HG03045 (cell line): Measurements from ENCODE around the gene ATP5MK.
A peak's percentile ranks its signal among the peaks of the same experiment; 100 is the strongest.
"Not testable (repeated sequence)": the region's sequence is repeated elsewhere in the genome, so short reads cannot be mapped to it uniquely, and the experiment has no call there.

Experiments used
- ATAC-seq: cut with Tn5 transposase; IDR thresholded peaks from one replicate; pipeline ENCODE4 v1.9.1; 2021; ENCODE audit warnings: mild to moderate bottlenecking, moderate library complexity; ENCODE audit not compliant: unreplicated experiment

Gene ATP5MK

DNA sequence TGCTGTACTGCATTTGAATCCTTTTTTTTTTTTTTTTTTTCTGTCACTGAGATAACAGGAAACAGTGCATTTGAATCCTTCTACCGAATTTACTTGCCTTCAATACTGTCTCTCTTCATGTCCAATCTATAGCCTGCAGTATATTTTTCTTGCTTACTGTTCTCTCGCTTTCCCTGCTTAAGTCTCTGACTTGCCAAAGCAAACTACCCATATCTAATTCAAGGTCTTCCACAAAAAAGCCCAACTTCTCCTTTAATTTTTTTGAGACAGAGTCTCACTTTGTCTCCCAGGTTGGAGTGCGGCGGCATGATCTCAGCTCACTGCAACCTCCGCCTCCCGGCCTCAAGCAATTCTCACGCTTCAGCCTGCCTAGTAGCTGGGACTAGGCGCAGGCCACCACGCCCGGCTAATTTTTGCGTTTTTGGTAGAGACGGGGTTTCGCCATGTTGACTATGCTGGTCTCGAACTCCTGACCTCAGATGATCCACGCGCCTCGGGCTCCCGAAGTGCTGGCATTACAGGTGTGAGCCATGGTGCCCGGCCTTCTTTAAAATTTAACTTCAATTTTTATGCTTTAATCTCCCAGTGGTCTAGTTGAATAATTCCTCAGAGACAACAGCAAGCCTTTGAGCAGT lies 1.0 kb upstream of the ATP5MK start:
- no peak for ATAC-seq

DNA sequence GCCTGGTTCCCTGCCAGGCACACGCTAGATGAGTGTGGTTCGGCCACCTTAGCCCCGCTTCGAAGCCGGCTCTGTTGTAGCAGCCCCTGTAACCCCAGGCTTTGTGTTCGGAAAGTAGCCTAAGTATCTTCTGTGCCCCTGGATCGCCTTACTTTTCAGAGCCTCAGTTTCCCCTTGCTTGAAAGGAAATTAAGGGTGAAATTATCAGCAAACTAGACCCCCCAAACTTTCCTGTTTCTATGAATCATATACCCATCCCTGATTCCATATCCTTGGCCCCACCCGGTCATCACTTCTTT lies 463 bp upstream of the ATP5MK start:
- ATAC-seq, result no peak

DNA sequence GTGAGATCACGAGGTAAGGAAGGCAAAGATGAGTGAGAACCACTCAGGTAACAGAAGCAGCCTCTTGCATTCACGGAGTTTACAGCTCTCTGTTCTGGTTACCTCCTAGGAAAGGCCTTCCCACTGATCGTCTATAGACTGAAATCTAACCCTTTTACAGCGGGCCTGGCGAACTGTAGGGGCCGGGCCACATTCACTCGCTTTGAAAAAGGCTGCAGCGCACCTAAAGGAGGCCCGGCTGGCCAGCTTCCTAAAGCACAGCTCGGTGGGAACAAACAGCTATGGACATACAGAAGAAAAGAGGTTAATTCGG lies 565 bp downstream of the ATP5MK start:
- ATAC-seq, result no peak

DNA sequence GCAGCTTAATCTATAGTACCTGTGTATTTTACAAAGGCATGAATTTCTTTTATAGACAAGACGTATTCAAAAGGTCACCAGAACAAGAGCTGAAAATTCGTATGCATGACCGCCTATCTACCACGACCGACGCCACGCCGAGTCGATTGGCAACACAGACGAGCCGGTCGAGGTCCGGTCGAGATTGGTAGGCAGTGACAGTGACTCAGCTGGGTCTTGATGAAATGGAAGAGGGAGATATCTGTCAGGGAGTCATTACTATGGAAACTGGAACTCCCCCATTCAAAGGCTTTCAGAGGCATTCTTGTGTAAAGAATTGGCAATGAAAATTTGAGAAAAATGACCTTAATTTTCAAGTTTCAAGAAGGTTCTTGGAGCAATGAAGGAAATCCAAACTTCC lies 2.1 kb downstream of the ATP5MK start:
- ATAC-seq, result no peak

DNA sequence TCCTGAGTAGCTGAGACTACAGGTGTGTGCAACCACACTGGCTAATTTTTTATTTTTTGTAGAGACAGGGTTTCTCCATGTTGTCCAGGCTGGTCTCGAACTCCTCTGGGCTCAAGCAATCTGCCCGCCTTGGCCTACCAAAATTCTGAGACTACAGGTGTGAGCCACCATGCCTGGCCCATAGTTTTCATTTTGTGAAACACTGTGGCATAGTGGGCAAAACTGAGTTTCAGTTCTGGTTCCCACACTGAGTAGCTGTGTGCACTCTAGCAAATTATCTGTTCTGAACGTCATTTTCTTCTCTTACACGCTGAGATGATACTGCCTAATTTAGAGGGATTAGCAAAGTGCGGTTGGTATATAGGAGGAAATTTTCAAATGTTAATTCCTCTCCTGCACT lies 13.5 kb downstream of the ATP5MK start:
- no peak for ATAC-seq

DNA sequence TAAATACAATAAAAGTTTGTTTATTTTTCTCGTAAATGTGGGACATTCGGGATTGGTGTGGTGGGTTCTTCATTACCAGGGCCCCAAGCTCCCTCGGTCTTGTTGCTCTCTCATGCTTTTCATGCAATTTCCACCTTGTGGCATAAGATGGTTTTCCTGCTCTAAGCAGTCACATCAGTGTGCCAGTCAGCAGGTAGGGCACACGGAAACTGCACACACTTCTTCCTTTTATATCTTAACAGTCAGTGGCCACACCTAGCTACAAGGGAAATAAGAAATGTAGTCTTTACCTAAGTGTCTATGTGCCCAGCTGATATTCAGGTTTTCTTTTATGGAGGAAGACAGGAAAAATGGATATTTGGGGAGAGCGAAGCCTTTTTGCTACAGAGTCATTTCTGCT lies 22.0 kb downstream of the ATP5MK start:
- no peak for ATAC-seq

DNA sequence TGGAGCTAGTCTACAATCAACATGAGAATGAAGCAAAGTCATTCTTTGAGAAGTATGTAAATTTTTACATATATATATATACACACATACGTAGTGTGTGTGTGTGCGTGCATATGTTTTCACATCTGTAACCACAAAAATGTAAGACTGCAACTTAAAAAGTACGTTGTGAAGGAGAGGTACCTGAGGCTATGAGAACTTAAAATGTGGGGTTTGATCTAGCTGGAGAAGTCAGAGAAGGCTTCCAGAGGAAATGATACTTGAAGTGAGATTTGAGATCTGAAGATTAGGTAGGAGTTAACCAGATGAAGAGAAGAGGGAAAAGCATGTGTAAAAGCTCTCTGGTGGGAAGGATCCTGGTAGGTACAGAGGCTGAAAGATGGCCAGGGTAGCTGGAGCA lies 22.7 kb downstream of the ATP5MK start:
- ATAC-seq, result no peak

DNA sequence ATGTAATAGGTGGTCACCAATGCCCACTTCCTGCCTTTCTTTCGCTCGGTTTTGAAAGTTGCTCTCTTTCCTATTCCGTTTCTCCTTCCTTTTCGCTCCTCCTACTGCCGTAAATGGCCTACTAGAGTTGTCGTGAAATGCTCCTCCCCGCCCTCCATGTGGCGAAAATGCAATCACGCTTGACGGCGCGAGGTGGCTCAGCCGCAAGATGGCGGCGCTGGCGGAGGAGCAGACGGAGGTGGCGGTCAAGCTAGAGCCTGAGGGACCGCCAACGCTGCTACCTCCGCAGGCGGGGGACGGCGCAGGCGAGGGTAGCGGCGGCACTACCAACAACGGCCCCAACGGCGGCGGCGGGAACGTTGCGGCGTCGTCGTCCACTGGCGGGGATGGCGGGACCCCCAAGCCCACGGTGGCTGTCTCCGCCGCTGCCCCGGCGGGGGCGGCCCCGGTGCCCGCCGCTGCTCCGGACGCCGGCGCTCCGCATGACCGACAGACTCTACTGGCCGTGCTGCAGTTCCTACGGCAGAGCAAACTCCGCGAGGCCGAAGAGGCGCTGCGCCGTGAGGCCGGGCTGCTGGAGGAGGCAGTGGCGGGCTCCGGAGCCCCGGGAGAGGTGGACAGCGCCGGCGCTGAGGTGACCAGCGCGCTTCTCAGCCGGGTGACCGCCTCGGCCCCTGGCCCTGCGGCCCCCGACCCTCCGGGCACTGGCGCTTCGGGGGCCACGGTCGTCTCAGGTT lies 28.3 kb downstream of the ATP5MK start, which contains the start of gene TAF5:
TAF5 (plus strand) TSS at position 195 of the 737 bp plus-strand sequence; CDS start at position 209, 14 bp downstream.
- ATAC-seq, result peak; percentile 51

DNA sequence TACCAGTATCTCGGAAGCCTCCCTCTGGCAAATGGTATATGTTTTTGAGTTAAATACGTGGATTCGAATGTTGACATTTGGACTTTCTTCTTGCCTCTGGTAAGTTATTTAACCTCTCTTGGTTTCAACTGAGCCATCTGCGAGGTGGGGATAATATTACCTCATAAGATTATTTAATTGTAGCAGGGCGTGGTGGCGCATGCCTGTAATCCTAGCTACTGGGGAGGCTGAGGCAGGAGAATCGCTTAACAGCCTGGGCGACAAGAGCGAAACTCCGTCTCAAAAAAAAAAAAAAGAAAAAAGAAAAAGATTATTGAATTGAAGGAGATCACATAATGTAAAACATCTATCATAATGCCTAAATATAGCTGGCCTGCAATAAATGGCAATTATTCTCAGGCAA lies 28.9 kb downstream of the ATP5MK start:
- no peak for ATAC-seq

DNA sequence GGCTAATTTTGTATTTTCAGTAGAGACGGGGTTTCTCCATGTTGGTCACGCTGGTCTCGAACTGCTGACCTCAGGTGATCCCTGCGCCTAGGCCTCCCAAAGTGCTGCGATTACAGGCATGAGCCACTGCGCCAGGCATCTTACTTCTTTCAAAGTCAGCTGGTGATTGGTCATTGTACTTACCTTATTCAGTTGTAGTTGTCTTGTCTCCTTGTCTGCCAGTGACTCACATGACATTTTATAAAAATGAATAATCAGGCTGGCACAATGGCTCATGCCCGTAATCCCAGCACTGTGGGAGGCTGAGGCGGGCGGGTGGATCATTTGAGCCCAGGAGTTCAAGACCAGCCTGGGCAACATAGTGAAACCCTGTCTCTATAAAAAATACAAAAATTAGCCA lies 35.5 kb downstream of the ATP5MK start:
- ATAC-seq, result not testable (repeated sequence)

DNA sequence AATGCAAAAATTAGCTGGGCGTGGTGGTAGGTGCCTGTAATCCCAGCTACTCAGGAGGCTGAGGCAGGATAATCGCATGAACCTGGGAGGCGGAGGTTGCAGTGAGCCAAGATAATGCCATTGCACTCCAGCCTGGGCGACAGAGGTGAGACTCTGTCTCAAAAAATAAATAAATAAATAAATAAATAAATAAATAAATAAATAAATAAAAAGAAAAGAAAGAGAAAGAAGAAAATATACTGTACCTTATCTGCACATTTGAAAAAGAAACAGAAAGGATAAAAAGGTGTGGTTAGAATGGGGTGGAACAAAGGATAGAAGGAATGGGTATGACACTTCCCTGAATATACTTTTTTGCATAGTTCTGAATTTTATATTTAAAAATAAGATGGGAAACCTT lies 36.8 kb downstream of the ATP5MK start:
- not testable (repeated sequence) for ATAC-seq

DNA sequence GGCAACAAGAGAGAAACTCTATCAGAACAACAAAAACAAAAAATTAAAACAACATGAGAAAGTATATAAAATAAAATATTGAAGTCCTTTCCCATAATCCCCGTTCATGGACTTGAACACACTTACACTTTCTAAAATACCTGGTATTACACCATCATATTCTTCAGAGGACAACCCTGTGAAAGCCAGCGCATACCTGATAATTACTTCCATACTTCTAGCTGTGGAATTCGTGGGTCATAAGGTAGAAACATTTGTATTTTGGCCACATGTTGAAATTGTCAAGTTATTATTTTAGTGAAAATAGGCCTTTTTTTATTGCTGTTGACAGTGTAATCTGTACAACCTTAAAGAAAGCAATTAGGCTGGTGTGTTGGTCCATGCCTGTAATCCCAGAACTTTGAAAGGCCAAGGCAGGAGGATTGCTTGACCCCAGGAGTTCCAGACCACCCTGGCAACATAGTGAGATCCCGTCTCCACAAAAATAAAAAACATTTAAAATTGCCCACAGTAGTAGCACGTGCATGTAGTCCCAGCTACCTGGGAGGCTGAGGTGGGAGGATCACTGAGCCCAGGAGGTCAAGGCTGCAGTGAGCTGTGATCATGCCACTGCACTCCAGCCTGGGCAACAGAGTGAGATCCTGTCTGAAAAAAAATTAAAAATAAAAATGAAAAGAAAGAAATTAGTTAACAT lies 40.2 kb downstream of the ATP5MK start:
- ATAC-seq, result no peak

DNA sequence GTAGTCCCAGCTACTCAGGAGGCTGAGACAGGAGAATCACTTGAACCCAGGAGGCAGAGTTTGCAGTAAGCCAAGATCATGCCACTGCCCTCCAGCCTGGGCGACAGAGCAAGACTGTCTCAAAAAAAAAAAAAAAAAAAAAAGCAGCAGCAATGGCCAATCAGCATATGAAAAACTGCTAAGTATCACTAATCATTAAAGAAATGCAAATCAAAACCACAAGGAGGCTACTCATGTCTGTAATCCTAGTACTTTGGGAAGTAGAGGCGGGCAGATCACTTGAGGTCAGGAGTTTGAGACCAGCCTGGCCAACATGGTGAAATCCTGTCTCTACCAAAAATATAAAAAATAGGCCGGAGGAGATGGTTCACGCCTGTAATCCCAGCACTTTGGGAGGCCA lies 41.7 kb downstream of the ATP5MK start:
- not testable (repeated sequence) for ATAC-seq

DNA sequence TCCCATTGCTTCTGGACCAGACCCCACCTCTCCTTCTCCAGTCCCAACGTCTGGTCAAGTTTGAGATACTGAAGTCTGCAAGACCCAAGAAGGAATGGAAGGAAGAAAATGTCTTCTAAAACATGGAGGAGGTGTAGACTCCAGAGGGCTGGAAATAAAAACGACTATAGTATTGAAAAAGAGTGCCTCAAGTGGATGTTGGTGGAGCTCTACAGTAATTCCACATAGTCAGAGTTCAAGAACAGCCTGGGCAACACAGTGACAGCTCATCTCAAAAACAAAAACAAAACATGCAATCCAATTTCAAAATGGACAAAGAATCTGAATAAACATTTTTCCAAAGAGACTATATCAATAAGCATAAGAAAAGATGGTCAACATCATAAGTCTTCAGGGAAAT lies 43.0 kb downstream of the ATP5MK start:
- ATAC-seq, result no peak

DNA sequence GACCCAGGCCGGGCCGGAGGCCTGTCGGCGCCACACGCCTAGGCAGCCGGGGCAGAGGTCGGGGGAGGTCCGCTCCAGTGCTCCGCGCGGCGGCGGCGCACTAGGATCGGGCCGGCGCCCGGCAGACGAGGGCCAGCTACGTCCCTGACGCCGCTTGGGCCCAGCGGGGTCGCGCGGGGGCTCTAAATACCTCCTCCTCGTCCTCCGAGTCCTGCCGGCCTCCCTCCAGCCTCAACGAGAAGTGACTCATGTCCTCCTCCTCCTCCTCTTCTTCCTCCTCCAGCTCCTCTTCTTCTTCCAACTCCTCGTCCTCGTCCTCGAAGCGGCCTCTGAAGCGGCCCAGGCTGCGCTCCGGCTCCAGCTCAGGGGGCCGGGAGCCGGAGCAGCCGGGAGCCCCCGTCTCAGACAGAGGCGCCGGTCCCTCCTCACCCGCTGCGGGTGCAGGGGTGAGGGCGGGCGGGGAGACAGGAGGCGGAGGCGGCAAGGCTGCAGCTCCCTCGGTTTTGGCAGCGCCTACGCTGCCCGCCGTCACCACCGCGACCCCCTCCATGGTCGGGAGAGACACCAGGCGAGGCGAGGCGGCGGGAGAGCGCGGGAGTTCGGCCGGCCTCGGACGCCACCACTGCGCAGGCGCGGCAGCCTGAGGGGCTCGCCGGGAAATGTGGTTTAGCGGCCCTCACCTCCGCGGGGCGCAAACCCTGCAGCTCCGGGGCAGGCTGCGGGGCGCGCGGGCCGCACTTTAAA lies 45.6 kb downstream of the ATP5MK start, which contains the start of gene PCGF6:
PCGF6 (minus strand) TSS at position 624 of the 744 bp plus-strand sequence; CDS start at position 550, 74 bp downstream.
- peak; percentile 83 for ATAC-seq

DNA sequence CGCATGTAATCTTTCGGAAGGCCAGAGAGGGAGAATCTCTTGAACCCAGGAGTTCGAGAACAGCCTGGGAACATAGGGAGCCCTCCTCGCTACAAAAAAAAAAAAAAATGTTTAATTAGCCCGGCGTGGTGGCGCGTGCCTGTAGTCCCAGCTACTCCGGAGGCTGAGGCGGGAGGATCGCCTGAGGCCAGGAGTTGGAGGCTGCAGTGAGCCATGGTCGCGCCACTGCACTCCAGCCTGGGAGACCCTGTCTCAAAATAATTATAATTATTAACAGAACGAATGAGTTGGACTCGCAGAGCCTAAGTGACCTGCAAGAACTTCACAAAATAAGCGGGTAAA lies 46.1 kb downstream of the ATP5MK start:
- ATAC-seq, result no peak
